K562 (cell line): Measurements from ENCODE around the gene ALG12. TPM values are rescaled to one million over a fixed set of nuclear protein-coding genes. Genes with fewer than 3 reads are reported as not detected.

Experiments used
- ATAC-seq: fragments of 200-7000 bp; cut with Tn5 transposase; 3 replicates; pipeline ENCODE4 v1.9.1; 2020; ENCODE audit warnings: moderate library complexity
- BruUV-seq: library from RNA; stranded (reverse); fragments of 400-500 nt; replicated peaks from 2 replicates; lab custom pipeline; 2021; lab: Mats Ljungman, UMichigan
- CTCF ChIA-PET: fragments of 300-600 bp; formaldehyde crosslinking; extraction: SDS; loops from one replicate; lab custom pipeline; 2021; ENCODE audit warnings: low intra/inter-chr PET ratio; lab: Yijun Ruan, JAX
- POLR2A ChIA-PET: fragments of 300-600, 350-650 bp; sonication (Branson Sonifier 250); formaldehyde crosslinking; extraction: SDS; loops from one replicate; lab custom pipeline; 2021; ENCODE audit warnings: antibody characterized with exemption, inconsistent platforms; lab: Yijun Ruan, JAX
- DNase-seq, 4 experiments: peaks; one replicate each; pipeline versions ENCODE4 v3.0.0 to v3.0.0-alpha.2; 2011 to 2018; ENCODE audit warnings: low spot score in 3 of 4, mixed read lengths in 3 of 4; ENCODE audit errors: extremely low read depth in 1 of 4
- FAIRE-seq: peaks from 2 replicates; lab custom pipeline; 2011; peaks lifted over from hg19 to GRCh38; lab: Jason Lieb, UNC
- H2AFZ ChIP-seq: 2 replicates; pipeline ENCODE4 v1.6.0; 2011; ENCODE audit warnings: low read depth, low read length, control low read depth, inconsistent platforms
- H3K27ac ChIP-seq: fragments of 200-600 bp; 3 replicates; pipeline ENCODE4 v1.8.0; 2011; ENCODE audit warnings: low read depth, mild to moderate bottlenecking, control low read depth, inconsistent platforms, low read length, moderate library complexity, mixed read lengths; ENCODE audit errors: extremely low read depth
- H3K27me3 ChIP-seq, 2 experiments: fragments of 300-600 bp in 1 of 2; 2 replicates in 1 of 2; 3 replicates in 1 of 2; pipeline versions ENCODE4 v1.6.0 to v1.8.0; 2011; ENCODE audit warnings: inconsistent platforms in 2 of 2, low read length in 2 of 2, mild to moderate bottlenecking in 1 of 2, mixed read lengths in 1 of 2, moderate library complexity in 1 of 2; ENCODE audit not compliant: control insufficient read depth in 2 of 2, insufficient read depth in 2 of 2
- H3K36me3 ChIP-seq: fragments of 300-600 bp; 3 replicates; pipeline ENCODE4 v1.8.0; 2011; ENCODE audit warnings: mild to moderate bottlenecking, low read length, inconsistent platforms; ENCODE audit not compliant: control insufficient read depth, insufficient read depth
- H3K4me1 ChIP-seq, 2 experiments: fragments of 200-600 bp in 1 of 2; replicated peaks in 1 of 2; 2 replicates in 1 of 2; 3 replicates in 1 of 2; pipeline versions ENCODE4 v1.5.1 to v1.8.0; 2011; ENCODE audit warnings: inconsistent platforms in 2 of 2, low read length in 2 of 2, mild to moderate bottlenecking in 1 of 2, mixed read lengths in 1 of 2, moderate library complexity in 1 of 2; ENCODE audit not compliant: control insufficient read depth in 2 of 2, insufficient read depth in 2 of 2
- H3K4me2 ChIP-seq: 2 replicates; pipeline ENCODE4 v1.6.1; 2011; ENCODE audit warnings: low read length, control low read depth, inconsistent platforms, mixed read lengths; ENCODE audit not compliant: insufficient read depth
- H3K4me3 ChIP-seq: fragments of 200-600 bp; sonication (generic), shearing (Covaris generic); 2 replicates; pipeline ENCODE4 v1.5.1; 2016; ENCODE audit warnings: control low read depth, inconsistent platforms
- H3K79me2 ChIP-seq: fragments of 200-600 bp; 3 replicates; pipeline ENCODE4 v1.8.0; 2011; ENCODE audit warnings: low read length, inconsistent platforms; ENCODE audit not compliant: control insufficient read depth, insufficient read depth
- H3K9ac ChIP-seq, 2 experiments: 2 replicates each; pipeline versions ENCODE4 v1.6.0 to v1.6.1; 2011; ENCODE audit warnings: low read depth in 2 of 2, low read length in 2 of 2, control low read depth in 1 of 2, inconsistent platforms in 1 of 2, mild to moderate bottlenecking in 1 of 2, mixed read lengths in 1 of 2; ENCODE audit not compliant: insufficient read depth in 1 of 2
- H3K9me1 ChIP-seq: one replicate; pipeline ENCODE4 v1.6.0; 2011; ENCODE audit warnings: inconsistent platforms, mild to moderate bottlenecking, low read length, moderate library complexity; ENCODE audit not compliant: control insufficient read depth, insufficient read depth
- H3K9me3 ChIP-seq: replicated peaks from 2 replicates; pipeline ENCODE4 v1.5.1; 2011; ENCODE audit warnings: low read depth, low read length, inconsistent platforms; ENCODE audit not compliant: control insufficient read depth, insufficient read depth
- H4K20me1 ChIP-seq: replicated peaks from 2 replicates; pipeline ENCODE4 v1.6.1; 2011; ENCODE audit warnings: low read length, inconsistent platforms, mixed read lengths; ENCODE audit not compliant: control insufficient read depth, insufficient read depth
- CC2D1A ChIP-seq: fragments of 450-650 bp; IDR thresholded peaks from 2 replicates; pipeline ENCODE4 v1.6.1; 2017; ENCODE audit warnings: mild to moderate bottlenecking
- CHD1 ChIP-seq: fragments of 200-600 bp; sonication (generic); IDR thresholded peaks from one replicate; pipeline ENCODE4 v1.6.1; 2012; ENCODE audit warnings: mild to moderate bottlenecking, moderate library complexity, low read length, inconsistent platforms
- KLF10 ChIP-seq: fragments of 250-450 bp; sonication (Bioruptor Pico); IDR thresholded peaks from 2 replicates; pipeline ENCODE4 v1.6.1; 2021; ENCODE audit warnings: matching md5 sums
- MXI1 ChIP-seq: IDR thresholded peaks from 2 replicates; pipeline ENCODE4 v1.6.1; 2011; ENCODE audit warnings: low read depth, mild to moderate bottlenecking, improper control_type of control experiment, low read length
- NR2F6 ChIP-seq: fragments of 450-650 bp; formaldehyde crosslinking; IDR thresholded peaks from 2 replicates; pipeline ENCODE4 v1.4.0; 2020; ENCODE audit warnings: mild to moderate bottlenecking
- POLR2A ChIP-seq: fragments of 450-650 bp; conservative IDR thresholded peaks from 2 replicates; pipeline ENCODE4 v1.6.1; 2016
- TRIM28 ChIP-seq: fragments of 450-650 bp; IDR thresholded peaks from 2 replicates; pipeline ENCODE4 v1.6.1; 2017
- YBX1 ChIP-seq: fragments of 450-650 bp; IDR thresholded peaks from 2 replicates; pipeline ENCODE4 v1.7.1; 2016; ENCODE audit warnings: mild to moderate bottlenecking
- WGBS: fragments of 100-300 bp; shearing (Covaris generic); methylation state at CpG from one replicate; pipeline ENCODE4 v1.1.6; 2016; ENCODE audit warnings: low coverage, mixed read lengths; ENCODE audit not compliant: insufficient coverage; ENCODE audit errors: missing lambda C conversion rate; 5-methylcytosine and 5-hydroxymethylcytosine counted together
- in situ Hi-C: fragments of 300-500 bp; cut with MboI; formaldehyde crosslinking; loops from 4 replicates; pipeline ENCODE4 v1.15.0; 2018; ENCODE audit warnings: inconsistent platforms, mixed read lengths
- intact Hi-C: fragments of 100-400 bp; cut with micrococcal nuclease; formaldehyde crosslinking; loops from 2 replicates; pipeline ENCODE4 v1.14.2; 2022
- polyA plus RNA-seq, 8 experiments: library from polyadenylated mRNA; depleted of rRNA in 4 of 8; stranded (reverse) in 5 of 8; unstranded in 3 of 8; fragments of >200 nt; fragmentation: Nextera tagmentation in 2 of 8; fragmentation: Illumina TruSeq in 1 of 8; extraction: Ambion mirVana in 2 of 8; extraction: Trizol in 1 of 8; gene quantifications; 2 replicates each; pipeline versions ENCODE4 v1.2.1 to v1.2.3, GENCODE V29; 2011 to 2014; ENCODE audit warnings: inconsistent platforms in 1 of 8, missing spikeins in 1 of 8
- total RNA-seq, 7 experiments: library from RNA; depleted of rRNA in 6 of 7; stranded (reverse); fragments of >200 nt in 6 of 7; fragmentation: Illumina TruSeq in 2 of 7; extraction: Trizol in 2 of 7; gene quantifications; 2 replicates each; pipeline versions ENCODE4 v1.2.1 to v1.2.3, GENCODE V29; 2011 to 2021; ENCODE audit warnings: low replicate concordance in 1 of 7
- TF ChIP-seq, protein P1 (sequence below): sonication (generic); formaldehyde crosslinking; IDR thresholded peaks from 2 replicates; pipeline ENCODE4 v1.8.1; 2022; ENCODE audit warnings: missing genetic modification reagents
- TF ChIP-seq, protein P2 (sequence below): fragments of 250-450 bp; sonication (Bioruptor Pico); IDR thresholded peaks from 2 replicates; pipeline ENCODE4 v1.8.0; 2021; ENCODE audit warnings: mild to moderate bottlenecking, moderate library complexity
- TF ChIP-seq, protein P3 (sequence below): sonication (generic); formaldehyde crosslinking; IDR thresholded peaks from 2 replicates; pipeline ENCODE4 v1.9.0; 2022; ENCODE audit warnings: mild to moderate bottlenecking, missing genetic modification reagents

The ALG12 gene
- total and polyA plus RNA-seq, 9 of the 15 experiments (the other 6 are each of a cell fraction or from before 2014, with no cell fraction given), result 0.20 to 8.5 (median 3.4) TPM

DNA sequence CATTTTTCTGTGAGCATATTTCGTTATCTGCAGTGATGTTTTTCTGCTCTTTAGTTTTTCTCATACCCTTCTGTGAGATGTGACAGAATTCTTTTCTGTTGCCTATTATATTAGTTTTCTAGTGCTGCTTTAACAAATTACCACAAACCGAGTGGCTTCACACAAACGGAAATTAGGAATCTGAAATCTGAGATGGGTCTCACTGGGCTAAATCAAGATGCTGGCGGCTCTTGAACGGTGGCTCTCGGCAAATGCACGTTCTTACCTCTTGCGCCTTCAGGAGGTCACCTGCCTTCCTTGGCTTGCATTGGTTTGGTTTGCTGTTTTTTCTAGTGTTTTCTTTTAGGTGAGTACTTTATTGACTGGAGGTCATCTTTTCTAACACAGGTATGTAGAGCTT, 51.6 kb downstream of the ALG12 start (continued):
- no peak for TF ChIP-seq CC2D1A
- TF ChIP-seq, protein P1, sequence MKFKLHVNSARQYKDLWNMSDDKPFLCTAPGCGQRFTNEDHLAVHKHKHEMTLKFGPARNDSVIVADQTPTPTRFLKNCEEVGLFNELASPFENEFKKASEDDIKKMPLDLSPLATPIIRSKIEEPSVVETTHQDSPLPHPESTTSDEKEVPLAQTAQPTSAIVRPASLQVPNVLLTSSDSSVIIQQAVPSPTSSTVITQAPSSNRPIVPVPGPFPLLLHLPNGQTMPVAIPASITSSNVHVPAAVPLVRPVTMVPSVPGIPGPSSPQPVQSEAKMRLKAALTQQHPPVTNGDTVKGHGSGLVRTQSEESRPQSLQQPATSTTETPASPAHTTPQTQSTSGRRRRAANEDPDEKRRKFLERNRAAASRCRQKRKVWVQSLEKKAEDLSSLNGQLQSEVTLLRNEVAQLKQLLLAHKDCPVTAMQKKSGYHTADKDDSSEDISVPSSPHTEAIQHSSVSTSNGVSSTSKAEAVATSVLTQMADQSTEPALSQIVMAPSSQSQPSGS (CRISPR knock-in tag), result no peak
- TF ChIP-seq MXI1, result no peak
- TF ChIP-seq, protein P2, sequence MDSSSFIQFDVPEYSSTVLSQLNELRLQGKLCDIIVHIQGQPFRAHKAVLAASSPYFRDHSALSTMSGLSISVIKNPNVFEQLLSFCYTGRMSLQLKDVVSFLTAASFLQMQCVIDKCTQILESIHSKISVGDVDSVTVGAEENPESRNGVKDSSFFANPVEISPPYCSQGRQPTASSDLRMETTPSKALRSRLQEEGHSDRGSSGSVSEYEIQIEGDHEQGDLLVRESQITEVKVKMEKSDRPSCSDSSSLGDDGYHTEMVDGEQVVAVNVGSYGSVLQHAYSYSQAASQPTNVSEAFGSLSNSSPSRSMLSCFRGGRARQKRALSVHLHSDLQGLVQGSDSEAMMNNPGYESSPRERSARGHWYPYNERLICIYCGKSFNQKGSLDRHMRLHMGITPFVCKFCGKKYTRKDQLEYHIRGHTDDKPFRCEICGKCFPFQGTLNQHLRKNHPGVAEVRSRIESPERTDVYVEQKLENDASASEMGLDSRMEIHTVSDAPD (CRISPR knock-in tag), result no peak
- TF ChIP-seq CHD1, result no peak
- no peak for TF ChIP-seq KLF10
- TF ChIP-seq, protein P3, sequence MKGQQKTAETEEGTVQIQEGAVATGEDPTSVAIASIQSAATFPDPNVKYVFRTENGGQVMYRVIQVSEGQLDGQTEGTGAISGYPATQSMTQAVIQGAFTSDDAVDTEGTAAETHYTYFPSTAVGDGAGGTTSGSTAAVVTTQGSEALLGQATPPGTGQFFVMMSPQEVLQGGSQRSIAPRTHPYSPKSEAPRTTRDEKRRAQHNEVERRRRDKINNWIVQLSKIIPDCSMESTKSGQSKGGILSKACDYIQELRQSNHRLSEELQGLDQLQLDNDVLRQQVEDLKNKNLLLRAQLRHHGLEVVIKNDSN (CRISPR knock-in tag), result no peak
- TF ChIP-seq YBX1, result no peak

DNA sequence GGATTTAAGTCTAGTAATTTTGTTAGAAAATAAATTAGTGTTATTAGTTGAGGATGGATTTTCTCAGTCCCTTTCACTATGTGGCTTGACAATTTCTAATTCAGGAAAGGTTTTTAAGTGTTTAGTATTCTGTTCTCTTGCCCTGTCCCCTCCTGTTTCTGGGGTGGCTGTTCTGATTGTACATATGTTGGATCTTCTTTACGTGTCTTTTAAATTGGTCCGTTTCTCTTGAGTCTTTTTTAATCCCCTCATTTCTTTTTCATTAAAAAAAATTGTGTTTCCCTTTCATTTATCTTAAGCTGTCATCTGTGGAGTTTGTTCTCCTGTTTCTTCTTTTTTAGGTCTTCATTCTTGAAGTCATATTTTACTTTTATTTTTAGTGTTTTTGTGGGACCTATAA, 52.1 kb downstream of the ALG12 start:
- TF ChIP-seq TRIM28, result peak; percentile 47; the same call in 1 of the 2 replicates
- TF ChIP-seq POLR2A, result no peak
- no peak for TF ChIP-seq NR2F6 (CRISPR knock-in tag)
- TF ChIP-seq, all 486 proteins: peak for 1
- POLR2A ChIA-PET, result no interaction called here
- no peaks in the 10 kb centered on the region; a peak in 2 of 5 replicates for H3K4me1 ChIP-seq
- H3K9me1 ChIP-seq, result no peaks in the 10 kb centered on the region
- no peak overlapping the region for H3K9ac ChIP-seq
- DNase-seq, result no peak
- in situ Hi-C loops (no loop called here), intact Hi-C loops (no loop called here)
- peaks cover 84% of the 10 kb centered on the region for H3K79me2 ChIP-seq
- H3K27ac ChIP-seq, result no peak overlapping the region
- BruUV-seq, result no TSS peak
- H3K27me3 ChIP-seq, result no peaks in the 10 kb centered on the region
- no peak overlapping the region for H2AFZ ChIP-seq
- no peak overlapping the region for H3K4me2 ChIP-seq
- ATAC-seq, result no peak
- no peak overlapping the region for H3K4me3 ChIP-seq
- peaks cover 3% of the 10 kb centered on the region for H3K9me3 ChIP-seq
- peaks cover 5% of the 10 kb centered on the region; the same call in 2 of the 3 replicates for H3K36me3 ChIP-seq
- WGBS, result 22% methylated on average over 2 of the region's 2 CpGs
- no peaks in the 10 kb centered on the region for H4K20me1 ChIP-seq
- CTCF ChIA-PET, result no interaction called here
- no peak for FAIRE-seq
